Stimulated activated naive CD8-positive, alpha-beta T cell treated with anti-CD3 and anti-CD28 coated beads, Interleukin-15, Interleukin-2, amounts not matched to agents 100 U/mL and 50 U/mL, for 24 hours (primary cell): ENCODE data around the gene FNDC11.

Source experiments
- ATAC-seq: fragments of 150-1000 bp; cut with Tn5 transposase; one replicate; pipeline ENCODE4 v1.10.0; 2021
- DNase-seq: peaks from one replicate; pipeline ENCODE4 v3.0.0; 2021

The FNDC11 gene

GRCh38 chr20:63539441-63540370 lies 14.3 kb upstream of the FNDC11 start:
- ATAC-seq = no peak
- no peak for DNase-seq

- ATAC-seq = no peak
- DNase-seq = peak; percentile 27
Measured at GRCh38 chr20:63540417-63541186, 13.4 kb upstream of the FNDC11 start.

GRCh38 chr20:63541371-63541770 lies 12.6 kb upstream of the FNDC11 start:
- ATAC-seq (no peak), DNase-seq (no peak)

- DNase-seq (no peak), ATAC-seq (no peak)
Measured at GRCh38 chr20:63542031-63542559, 11.9 kb upstream of the FNDC11 start.

GRCh38 chr20:63542696-63543095 lies 11.3 kb upstream of the FNDC11 start:
- no peak for ATAC-seq
- DNase-seq = no peak

GRCh38 chr20:63543131-63543530 lies 10.8 kb upstream of the FNDC11 start:
- DNase-seq = no peak

GRCh38 chr20:63543733-63544132 lies 10.2 kb upstream of the FNDC11 start:
- DNase-seq (no peak), ATAC-seq (no peak)

More at GRCh38 chr20:63543131-63543530, 10.8 kb upstream of the FNDC11 start:
- ATAC-seq = no peak

- ATAC-seq = no peak
Measured at GRCh38 chr20:63544241-63544957, 9.6 kb upstream of the FNDC11 start.

GRCh38 chr20:63544958-63545516 lies 8.9 kb upstream of the FNDC11 start:
- ATAC-seq (no peak), DNase-seq (no peak)

More at GRCh38 chr20:63544241-63544957, 9.6 kb upstream of the FNDC11 start:
- no peak for DNase-seq

GRCh38 chr20:63545814-63546213 lies 8.1 kb upstream of the FNDC11 start:
- DNase-seq (no peak), ATAC-seq (no peak)

GRCh38 chr20:63546256-63546955 lies 7.6 kb upstream of the FNDC11 start:
- ATAC-seq (no peak), DNase-seq (no peak)

GRCh38 chr20:63546956-63547724 lies 6.8 kb upstream of the FNDC11 start:
- no peak for DNase-seq
- ATAC-seq = no peak

GRCh38 chr20:63547725-63548480 lies 6.1 kb upstream of the FNDC11 start, which contains the start of gene SRMS:
TSS of gene SRMS (minus strand) at chr20:63547749. CDS start at chr20:63547463, 286 bp downstream.
- DNase-seq (no peak), ATAC-seq (no peak)

- DNase-seq (no peak), ATAC-seq (no peak)
Measured at GRCh38 chr20:63548542-63548941, 5.4 kb upstream of the FNDC11 start.

GRCh38 chr20:63549019-63549418 lies 4.9 kb upstream of the FNDC11 start:
- DNase-seq (no peak), ATAC-seq (no peak)

- ATAC-seq = no peak
Measured at GRCh38 chr20:63549679-63550282, 4.2 kb upstream of the FNDC11 start.

GRCh38 chr20:63551068-63551467 lies 2.9 kb upstream of the FNDC11 start:
- DNase-seq (no peak), ATAC-seq (no peak)

More at GRCh38 chr20:63549679-63550282, 4.2 kb upstream of the FNDC11 start:
- DNase-seq = no peak

GRCh38 chr20:63552481-63553249 lies 1.3 kb upstream of the FNDC11 start:
- no peak for ATAC-seq
- DNase-seq = peak; percentile 32
